ENCODE data around the gene ABR.
"Not testable (repeated sequence)": the region's sequence is repeated elsewhere in the genome, so short reads cannot be mapped to it uniquely, and the experiment has no call there.

The ABR gene

DNA sequence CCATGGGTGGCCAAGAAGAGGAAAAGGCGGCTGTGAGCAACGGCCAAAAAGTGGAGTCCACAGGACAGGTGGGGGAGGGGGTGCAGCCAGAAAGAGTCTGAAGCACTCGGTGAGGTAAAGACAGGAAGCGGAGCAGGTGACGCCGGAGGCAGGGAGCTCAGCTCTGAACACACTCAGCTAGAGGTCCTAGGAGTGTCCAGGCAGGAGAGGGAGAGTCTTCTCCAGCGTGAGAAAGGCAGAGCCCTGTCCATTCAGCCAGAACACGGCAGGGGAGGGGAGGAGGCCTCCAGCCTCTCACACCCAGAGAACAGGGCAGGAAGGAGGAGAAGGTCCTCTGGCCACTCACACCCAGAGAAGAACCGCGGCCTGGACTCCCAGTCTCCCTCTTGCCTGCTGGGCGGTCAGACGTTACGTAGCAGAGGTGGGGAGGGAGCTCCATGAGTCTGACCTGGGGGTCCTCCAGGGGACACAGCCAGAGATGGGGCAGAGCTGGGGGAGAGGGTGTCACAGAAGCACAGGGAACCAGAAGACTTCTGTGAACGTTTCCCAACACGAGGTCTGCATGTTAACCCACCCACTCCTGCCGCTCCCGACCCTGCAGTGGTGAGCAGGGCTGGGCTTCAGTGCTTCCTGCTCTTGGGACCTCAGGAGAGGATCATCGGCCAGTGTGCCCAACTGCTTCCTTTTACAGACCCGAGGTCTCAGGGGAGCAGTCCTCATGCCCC, 89.2 kb downstream of the ABR start:
- DNase-seq = no peak

GRCh38 chr17:1089915-1090314, 89.9 kb downstream of the ABR start:
- DNase-seq = no peak

GRCh38 chr17:1087381-1088241, 92.2 kb downstream of the ABR start:
- DNase-seq = peak; percentile 68

- no peak for DNase-seq
Measured at GRCh38 chr17:1083451-1084187, 96.2 kb downstream of the ABR start.

- DNase-seq = no peak
Measured at GRCh38 chr17:1082579-1082978, 97.2 kb downstream of the ABR start.

GRCh38 chr17:1078831-1079561, 100.8 kb downstream of the ABR start:
- DNase-seq = no peak

- DNase-seq = no peak
Measured at GRCh38 chr17:1077986-1078711, 101.6 kb downstream of the ABR start.

DNA sequence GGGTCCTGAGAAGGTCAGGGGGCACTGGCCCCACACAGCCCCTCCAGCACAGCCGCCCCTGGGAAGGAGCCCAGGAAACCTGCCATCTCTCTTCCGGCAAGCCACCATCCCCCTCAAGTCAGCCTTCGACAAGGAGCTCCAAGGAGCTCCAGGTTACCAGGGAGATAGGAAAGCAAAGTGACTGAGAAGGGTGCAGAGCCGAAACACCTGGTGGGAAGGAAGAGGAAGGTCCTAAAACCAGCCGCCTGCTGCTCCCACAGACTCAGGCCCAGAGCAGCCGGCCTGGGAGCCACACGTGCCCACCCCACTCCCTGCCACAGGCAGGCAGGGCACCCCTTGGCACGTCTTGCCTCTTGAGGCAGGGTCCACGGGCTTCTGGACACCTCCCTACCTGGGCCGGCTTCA, 102.2 kb downstream of the ABR start:
- DNase-seq = no peak

- no peak for DNase-seq
Measured at GRCh38 chr17:1076982-1077302, 102.8 kb downstream of the ABR start.

- no peak for DNase-seq
Measured at GRCh38 chr17:1076299-1076981, 103.3 kb downstream of the ABR start.

DNA sequence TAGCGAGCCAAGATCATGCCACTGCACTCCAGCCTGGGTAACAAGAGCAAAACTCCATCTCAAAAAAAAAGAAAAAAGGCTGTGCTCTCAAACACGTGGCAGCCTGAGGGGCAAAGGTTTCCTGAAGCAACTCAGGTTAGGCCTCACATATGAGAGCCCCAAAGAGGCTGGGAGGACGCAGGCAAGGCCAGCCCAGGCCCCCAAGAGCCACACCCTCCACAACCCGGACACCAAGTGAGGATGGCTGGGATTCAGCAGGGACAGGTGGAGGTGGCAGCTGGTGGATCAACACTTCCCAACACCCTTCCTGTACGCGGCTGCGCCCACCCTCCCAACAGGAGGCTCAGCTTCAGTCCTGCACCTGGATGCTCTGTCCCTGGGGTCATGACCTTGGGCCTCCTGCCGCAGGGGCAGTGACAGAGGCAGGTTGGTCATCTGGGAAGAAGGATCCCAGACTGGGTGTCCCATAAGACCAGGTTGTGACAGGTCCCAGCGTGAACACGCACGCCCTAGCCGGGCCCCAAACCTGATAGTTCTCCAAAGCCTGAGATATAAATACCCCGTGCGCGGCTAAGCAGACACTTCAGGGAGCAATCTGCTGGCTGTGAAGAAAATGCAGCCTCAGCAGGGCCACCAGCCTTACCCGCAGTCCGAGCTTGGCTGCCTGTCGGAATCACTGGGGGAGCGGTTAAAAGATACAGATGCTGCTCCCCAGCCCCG, 104.7 kb downstream of the ABR start:
- DNase-seq = no peak

GRCh38 chr17:1073963-1074625, 105.7 kb downstream of the ABR start:
- not testable (repeated sequence) for DNase-seq

GRCh38 chr17:1073241-1073962, 106.4 kb downstream of the ABR start:
- DNase-seq = no peak

- DNase-seq = no peak
Measured at GRCh38 chr17:1072551-1072961, 107.2 kb downstream of the ABR start.

- no peak for DNase-seq
Measured at GRCh38 chr17:1071103-1071825, 108.5 kb downstream of the ABR start.

DNA sequence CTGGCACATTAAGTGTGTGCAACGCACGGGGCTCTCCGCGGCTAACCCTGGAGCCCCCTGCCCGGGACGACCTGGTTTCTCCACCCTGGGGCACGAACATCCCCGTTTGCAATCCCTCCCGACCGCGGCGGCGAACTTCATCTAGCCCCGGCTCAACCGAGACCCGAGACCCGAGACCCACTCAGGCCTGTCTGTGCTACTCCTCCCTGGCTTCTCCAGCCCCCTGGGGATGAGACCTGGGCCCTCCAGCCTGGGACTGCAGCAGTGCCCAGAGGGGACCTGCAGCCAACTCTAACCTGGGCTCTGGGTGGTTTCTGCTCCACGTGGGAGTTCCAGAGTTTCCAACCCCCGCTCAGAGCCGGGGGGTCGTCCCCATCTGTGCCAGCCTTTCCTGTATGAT, 109.4 kb downstream of the ABR start:
- DNase-seq = no peak

DNA sequence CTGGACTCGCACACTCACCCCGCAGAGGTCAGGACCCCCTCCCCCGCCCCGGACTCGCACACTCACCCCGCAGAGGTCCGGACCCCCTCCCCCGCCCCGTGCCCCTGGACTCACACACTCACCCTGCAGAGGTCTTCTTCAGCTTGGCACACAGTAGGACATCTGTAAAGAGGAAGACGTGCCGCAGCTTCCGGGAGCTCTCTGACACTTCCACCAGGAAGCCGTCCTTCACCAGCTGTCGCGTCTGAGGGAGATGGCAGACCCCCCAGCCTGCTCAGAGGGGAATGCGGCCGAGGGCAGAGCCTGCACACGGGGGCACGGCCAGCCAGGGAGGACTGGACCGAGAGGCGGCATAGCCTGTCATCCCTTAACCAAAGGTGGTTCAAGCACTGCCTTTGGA, 109.9 kb downstream of the ABR start:
- no peak for DNase-seq

DNA sequence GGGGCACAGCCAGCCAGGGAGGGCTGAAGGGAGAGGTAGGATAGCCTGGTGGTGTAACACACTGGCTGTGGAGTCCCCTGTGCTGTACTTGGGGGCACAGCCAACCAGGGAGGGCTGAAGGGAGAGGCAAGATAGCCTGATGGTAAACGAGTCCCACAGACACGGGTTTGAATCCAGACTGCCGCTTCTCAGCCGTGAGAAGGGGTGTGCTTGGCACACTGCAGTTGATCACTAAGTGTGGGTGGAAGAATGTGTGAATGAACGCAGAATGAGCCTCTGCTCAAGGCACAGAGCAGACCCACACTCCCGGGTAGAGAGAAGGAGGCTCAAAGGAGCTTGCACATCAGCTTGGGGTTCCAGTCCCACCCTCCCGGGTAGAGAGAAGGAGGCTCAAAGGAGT, 111.4 kb downstream of the ABR start:
- no peak for DNase-seq
